ENCODE measurements around the gene OAS3.

DNA sequence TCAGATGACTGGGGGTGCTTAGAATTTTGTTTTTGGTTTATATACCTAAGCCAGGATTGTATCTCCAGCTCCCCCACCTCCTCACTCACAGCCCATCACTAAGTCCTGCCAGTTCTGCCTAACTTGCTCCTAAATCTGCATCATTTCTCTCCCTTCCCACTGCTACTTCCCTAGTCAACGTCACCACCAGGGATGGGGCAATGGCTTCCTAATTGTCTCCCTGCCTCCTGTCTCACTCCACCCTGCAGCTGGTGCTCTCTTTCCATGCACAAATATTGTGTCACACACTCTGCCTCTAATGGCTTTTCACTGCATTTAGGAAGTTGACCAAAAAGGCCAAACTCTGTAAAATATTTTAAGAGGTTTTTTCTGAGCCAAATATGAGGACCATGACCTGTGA, 51.5 kb downstream of the OAS3 start:
- TF ChIP-seq EZH2phosphoT487 (IDR thresholded peaks at IDR 0.05; ENCODE audit: borderline replicate concordance) (no peak), ATF3 (IDR thresholded peaks at IDR 0.05) (no peak), EZH2 (IDR thresholded peaks at IDR 0.05) (no peak), POLR2AphosphoS5 (IDR thresholded peaks at IDR 0.05; ENCODE audit: low read depth, low read length) (no peak), REST (IDR thresholded peaks at IDR 0.05; ENCODE audit: low read depth) (no peak), TCF7L2 (IDR thresholded peaks at IDR 0.05; ENCODE audit: borderline replicate concordance, extremely low read depth, insufficient read depth, insufficient read length) (no peak), POLR2A (IDR thresholded peaks at IDR 0.05; ENCODE audit: borderline replicate concordance, extremely low read depth, insufficient read depth, insufficient read length) (no peak), RAD21 (IDR thresholded peaks at IDR 0.05; ENCODE audit: low read depth) (no peak), YY1 (IDR thresholded peaks at IDR 0.05; ENCODE audit: extremely low read depth, insufficient replicate concordance, low read depth, low read length) (no peak), SP1 (IDR thresholded peaks at IDR 0.05; ENCODE audit: low read depth) (no peak), EGR1 (IDR thresholded peaks at IDR 0.05; ENCODE audit: low read depth) (no peak)
- TF ChIP-seq, protein P1, sequence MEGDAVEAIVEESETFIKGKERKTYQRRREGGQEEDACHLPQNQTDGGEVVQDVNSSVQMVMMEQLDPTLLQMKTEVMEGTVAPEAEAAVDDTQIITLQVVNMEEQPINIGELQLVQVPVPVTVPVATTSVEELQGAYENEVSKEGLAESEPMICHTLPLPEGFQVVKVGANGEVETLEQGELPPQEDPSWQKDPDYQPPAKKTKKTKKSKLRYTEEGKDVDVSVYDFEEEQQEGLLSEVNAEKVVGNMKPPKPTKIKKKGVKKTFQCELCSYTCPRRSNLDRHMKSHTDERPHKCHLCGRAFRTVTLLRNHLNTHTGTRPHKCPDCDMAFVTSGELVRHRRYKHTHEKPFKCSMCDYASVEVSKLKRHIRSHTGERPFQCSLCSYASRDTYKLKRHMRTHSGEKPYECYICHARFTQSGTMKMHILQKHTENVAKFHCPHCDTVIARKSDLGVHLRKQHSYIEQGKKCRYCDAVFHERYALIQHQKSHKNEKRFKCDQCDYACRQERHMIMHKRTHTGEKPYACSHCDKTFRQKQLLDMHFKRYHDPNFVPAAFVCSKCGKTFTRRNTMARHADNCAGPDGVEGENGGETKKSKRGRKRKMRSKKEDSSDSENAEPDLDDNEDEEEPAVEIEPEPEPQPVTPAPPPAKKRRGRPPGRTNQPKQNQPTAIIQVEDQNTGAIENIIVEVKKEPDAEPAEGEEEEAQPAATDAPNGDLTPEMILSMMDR (IDR thresholded peaks at IDR 0.05 in 2 of 3, conservative IDR thresholded peaks at IDR 0.05 in 1 of 3; ENCODE audit: borderline replicate concordance in 1 of 3, insufficient read depth in 1 of 3, low read depth in 2 of 3, low read length in 2 of 3), result no peak
- TF ChIP-seq, protein P2, sequence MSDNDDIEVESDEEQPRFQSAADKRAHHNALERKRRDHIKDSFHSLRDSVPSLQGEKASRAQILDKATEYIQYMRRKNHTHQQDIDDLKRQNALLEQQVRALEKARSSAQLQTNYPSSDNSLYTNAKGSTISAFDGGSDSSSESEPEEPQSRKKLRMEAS (IDR thresholded peaks at IDR 0.05), result no peak
